ENCODE measurements around the gene STAC.

Gene STAC

DNA sequence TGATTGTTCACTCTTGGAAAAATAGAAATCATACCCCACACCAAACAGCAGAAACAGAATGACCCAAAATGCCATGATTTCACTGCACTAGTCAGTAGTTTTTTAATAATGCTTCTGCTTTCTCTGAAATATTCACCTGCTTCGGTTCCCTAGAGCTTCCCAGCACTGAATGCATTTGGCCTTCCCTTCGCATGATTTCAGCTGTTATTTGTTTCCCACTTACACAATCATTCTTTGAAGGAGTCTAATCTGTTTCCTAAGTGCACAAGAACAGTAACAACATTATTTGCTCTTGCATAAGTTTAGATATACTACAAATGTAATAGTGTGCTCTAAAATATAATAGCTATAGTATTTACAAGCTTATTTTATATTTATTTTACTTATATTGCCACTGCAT lies 178.7 kb downstream of the STAC start:
- no peak overlapping the region for H3K4me3 ChIP-seq (replicated peaks; ENCODE audit: insufficient read depth, low read length)
- H3K27ac ChIP-seq (replicated peaks), result no peak overlapping the region
- no peak for DNase-seq (ENCODE audit: low read depth in 1 of 2, low spot score in 1 of 2)
- TF ChIP-seq POLR2AphosphoS5 (IDR thresholded peaks at IDR 0.05; ENCODE audit: low read depth) (no peak), GABPA (IDR thresholded peaks at IDR 0.05; ENCODE audit: low read depth) (no peak), SPI1 (IDR thresholded peaks at IDR 0.05; ENCODE audit: borderline replicate concordance, low read depth) (no peak)
- TF ChIP-seq, protein P1, sequence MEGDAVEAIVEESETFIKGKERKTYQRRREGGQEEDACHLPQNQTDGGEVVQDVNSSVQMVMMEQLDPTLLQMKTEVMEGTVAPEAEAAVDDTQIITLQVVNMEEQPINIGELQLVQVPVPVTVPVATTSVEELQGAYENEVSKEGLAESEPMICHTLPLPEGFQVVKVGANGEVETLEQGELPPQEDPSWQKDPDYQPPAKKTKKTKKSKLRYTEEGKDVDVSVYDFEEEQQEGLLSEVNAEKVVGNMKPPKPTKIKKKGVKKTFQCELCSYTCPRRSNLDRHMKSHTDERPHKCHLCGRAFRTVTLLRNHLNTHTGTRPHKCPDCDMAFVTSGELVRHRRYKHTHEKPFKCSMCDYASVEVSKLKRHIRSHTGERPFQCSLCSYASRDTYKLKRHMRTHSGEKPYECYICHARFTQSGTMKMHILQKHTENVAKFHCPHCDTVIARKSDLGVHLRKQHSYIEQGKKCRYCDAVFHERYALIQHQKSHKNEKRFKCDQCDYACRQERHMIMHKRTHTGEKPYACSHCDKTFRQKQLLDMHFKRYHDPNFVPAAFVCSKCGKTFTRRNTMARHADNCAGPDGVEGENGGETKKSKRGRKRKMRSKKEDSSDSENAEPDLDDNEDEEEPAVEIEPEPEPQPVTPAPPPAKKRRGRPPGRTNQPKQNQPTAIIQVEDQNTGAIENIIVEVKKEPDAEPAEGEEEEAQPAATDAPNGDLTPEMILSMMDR (IDR thresholded peaks at IDR 0.05; ENCODE audit: insufficient read depth, low read length), result no peak
- TF ChIP-seq, protein P2, sequence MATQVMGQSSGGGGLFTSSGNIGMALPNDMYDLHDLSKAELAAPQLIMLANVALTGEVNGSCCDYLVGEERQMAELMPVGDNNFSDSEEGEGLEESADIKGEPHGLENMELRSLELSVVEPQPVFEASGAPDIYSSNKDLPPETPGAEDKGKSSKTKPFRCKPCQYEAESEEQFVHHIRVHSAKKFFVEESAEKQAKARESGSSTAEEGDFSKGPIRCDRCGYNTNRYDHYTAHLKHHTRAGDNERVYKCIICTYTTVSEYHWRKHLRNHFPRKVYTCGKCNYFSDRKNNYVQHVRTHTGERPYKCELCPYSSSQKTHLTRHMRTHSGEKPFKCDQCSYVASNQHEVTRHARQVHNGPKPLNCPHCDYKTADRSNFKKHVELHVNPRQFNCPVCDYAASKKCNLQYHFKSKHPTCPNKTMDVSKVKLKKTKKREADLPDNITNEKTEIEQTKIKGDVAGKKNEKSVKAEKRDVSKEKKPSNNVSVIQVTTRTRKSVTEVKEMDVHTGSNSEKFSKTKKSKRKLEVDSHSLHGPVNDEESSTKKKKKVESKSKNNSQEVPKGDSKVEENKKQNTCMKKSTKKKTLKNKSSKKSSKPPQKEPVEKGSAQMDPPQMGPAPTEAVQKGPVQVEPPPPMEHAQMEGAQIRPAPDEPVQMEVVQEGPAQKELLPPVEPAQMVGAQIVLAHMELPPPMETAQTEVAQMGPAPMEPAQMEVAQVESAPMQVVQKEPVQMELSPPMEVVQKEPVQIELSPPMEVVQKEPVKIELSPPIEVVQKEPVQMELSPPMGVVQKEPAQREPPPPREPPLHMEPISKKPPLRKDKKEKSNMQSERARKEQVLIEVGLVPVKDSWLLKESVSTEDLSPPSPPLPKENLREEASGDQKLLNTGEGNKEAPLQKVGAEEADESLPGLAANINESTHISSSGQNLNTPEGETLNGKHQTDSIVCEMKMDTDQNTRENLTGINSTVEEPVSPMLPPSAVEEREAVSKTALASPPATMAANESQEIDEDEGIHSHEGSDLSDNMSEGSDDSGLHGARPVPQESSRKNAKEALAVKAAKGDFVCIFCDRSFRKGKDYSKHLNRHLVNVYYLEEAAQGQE (IDR thresholded peaks at IDR 0.05; ENCODE audit: insufficient replicate concordance, low read depth), result no peak
- no peaks in the 10 kb centered on the region for H3K27me3 ChIP-seq (ENCODE audit: insufficient read depth, poor library complexity, severe bottlenecking)

DNA sequence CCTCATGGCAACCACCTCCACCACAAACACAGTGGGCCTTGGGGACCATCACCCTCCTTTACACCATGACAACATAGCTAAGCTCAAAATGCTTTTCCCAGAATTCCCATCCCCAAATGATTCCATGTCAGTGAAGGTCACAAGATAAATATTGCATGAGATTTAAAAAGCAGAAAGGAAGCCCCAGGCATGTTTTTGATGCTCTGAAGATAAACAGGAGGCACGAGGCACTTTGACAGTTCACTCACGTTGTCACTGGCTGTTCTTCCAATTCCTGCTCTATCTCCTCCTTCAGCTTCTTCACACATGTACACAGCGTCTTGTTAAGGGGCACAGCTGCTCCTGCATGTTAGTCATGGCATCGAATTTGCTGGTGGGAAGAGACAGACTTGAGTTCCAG lies 180.4 kb downstream of the STAC start:
- TF ChIP-seq SPI1 (IDR thresholded peaks at IDR 0.05; ENCODE audit: borderline replicate concordance, low read depth), result no peak
- TF ChIP-seq POLR2AphosphoS5 (IDR thresholded peaks at IDR 0.05; ENCODE audit: low read depth), result no peak
- TF ChIP-seq, protein P2 (IDR thresholded peaks at IDR 0.05; ENCODE audit: insufficient replicate concordance, low read depth), result no peak
- TF ChIP-seq GABPA (IDR thresholded peaks at IDR 0.05; ENCODE audit: low read depth), result no peak
- TF ChIP-seq, protein P1 (IDR thresholded peaks at IDR 0.05; ENCODE audit: insufficient read depth, low read length), result no peak

DNA sequence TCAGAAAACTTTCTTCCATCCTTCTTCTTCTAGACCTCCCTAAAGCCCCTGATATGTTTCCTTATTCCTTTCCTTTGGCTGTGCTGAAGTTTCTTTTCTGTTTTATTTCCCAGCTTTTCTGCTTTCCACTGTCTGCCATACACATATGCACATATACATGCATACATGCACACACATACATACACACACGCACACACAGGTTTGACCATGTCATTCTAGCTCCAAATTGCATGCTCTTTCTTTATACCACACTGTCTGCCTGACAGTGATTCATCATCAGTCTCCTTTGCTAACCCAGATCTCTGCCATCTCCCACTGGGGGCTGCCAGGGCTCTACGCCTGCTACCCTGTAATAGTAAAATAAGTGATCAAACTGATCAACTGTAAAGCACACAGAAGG lies 181.3 kb downstream of the STAC start:
- DNase-seq (ENCODE audit: low read depth in 1 of 2, low spot score in 1 of 2), result no peak
- no peak for TF ChIP-seq SPI1 (IDR thresholded peaks at IDR 0.05; ENCODE audit: borderline replicate concordance, low read depth)
- TF ChIP-seq GABPA (IDR thresholded peaks at IDR 0.05; ENCODE audit: low read depth), result no peak
- no peak for TF ChIP-seq POLR2AphosphoS5 (IDR thresholded peaks at IDR 0.05; ENCODE audit: low read depth)

More for the DNA sequence above, 180.4 kb downstream of the STAC start:
- Histone ChIP-seq H3K27me3 (ENCODE audit: insufficient read depth, poor library complexity, severe bottlenecking) (no peaks in the 10 kb centered on the region), H3K27ac (replicated peaks) (no peak overlapping the region), H3K4me3 (replicated peaks; ENCODE audit: insufficient read depth, low read length) (no peak overlapping the region)
- no peak for DNase-seq (ENCODE audit: low read depth in 1 of 2, low spot score in 1 of 2)

DNA sequence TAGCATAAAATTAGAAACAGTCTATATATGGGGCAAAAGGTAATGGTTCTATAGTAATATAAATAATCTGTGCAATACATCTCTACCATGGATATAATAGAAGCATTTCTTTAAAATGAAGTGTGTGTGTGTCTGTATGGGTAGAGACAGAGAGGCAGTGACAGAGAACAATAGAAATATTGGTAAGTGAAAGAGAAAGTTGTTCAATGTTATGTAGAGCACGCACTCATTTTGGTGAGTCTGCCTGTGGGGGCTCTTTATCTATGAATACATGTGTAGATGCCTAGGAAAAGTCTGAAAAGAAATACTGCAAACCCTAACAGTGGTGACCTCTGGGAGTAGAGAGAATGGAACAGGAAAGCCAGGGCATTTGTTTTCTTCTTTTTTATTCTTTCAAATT lies 182.6 kb downstream of the STAC start:
- TF ChIP-seq SPI1 (IDR thresholded peaks at IDR 0.05; ENCODE audit: borderline replicate concordance, low read depth), result no peak
- TF ChIP-seq, protein P1 (IDR thresholded peaks at IDR 0.05; ENCODE audit: insufficient read depth, low read length), result no peak
- TF ChIP-seq, protein P2 (IDR thresholded peaks at IDR 0.05; ENCODE audit: insufficient replicate concordance, low read depth), result no peak
- TF ChIP-seq GABPA (IDR thresholded peaks at IDR 0.05; ENCODE audit: low read depth), result no peak
- TF ChIP-seq POLR2AphosphoS5 (IDR thresholded peaks at IDR 0.05; ENCODE audit: low read depth), result no peak
- Histone ChIP-seq H3K27me3 (ENCODE audit: insufficient read depth, poor library complexity, severe bottlenecking) (no peaks in the 10 kb centered on the region), H3K27ac (replicated peaks) (no peak overlapping the region), H3K4me3 (replicated peaks; ENCODE audit: insufficient read depth, low read length) (no peak overlapping the region)
- no peak for DNase-seq (ENCODE audit: low read depth in 1 of 2, low spot score in 1 of 2)

More for the DNA sequence above, 181.3 kb downstream of the STAC start:
- H3K27me3 ChIP-seq (ENCODE audit: insufficient read depth, poor library complexity, severe bottlenecking), result no peaks in the 10 kb centered on the region
- H3K4me3 ChIP-seq (replicated peaks; ENCODE audit: insufficient read depth, low read length), result no peak overlapping the region
- H3K27ac ChIP-seq (replicated peaks), result no peak overlapping the region
